Parathyroid adenoma (tissue), 2 donors: Measurements from ENCODE around the gene TRIM41.
A peak's percentile ranks its signal among the peaks of the same experiment; 100 is the strongest.
"Not testable (repeated sequence)": the region's sequence is repeated elsewhere in the genome, so short reads cannot be mapped to it uniquely, and the experiment has no call there.

ENCODE experiments used
- H2AFZ ChIP-seq: fragments of 300-600 bp; sonication (generic); one replicate; pipeline ENCODE4 v1.7.0; 2017; ENCODE audit warnings: antibody characterized with exemption, mild to moderate bottlenecking
- H3K27ac ChIP-seq: fragments of 300-600 bp; sonication (generic); one replicate; pipeline ENCODE4 v1.7.0; 2017
- H3K27me3 ChIP-seq: fragments of 300-600 bp; sonication (generic); one replicate; pipeline ENCODE4 v1.7.0; 2017; ENCODE audit warnings: low read length; ENCODE audit not compliant: control insufficient read depth, insufficient read depth
- H3K36me3 ChIP-seq: fragments of 300-600 bp; sonication (generic); one replicate; pipeline ENCODE4 v1.7.0; 2017; ENCODE audit warnings: low read length; ENCODE audit not compliant: control insufficient read depth, insufficient read depth
- H3K4me1 ChIP-seq: fragments of 300-600 bp; sonication (generic); one replicate; pipeline ENCODE4 v1.7.0; 2017; ENCODE audit warnings: control low read depth
- H3K4me2 ChIP-seq: fragments of 300-600 bp; sonication (generic); one replicate; pipeline ENCODE4 v1.7.0; 2017; ENCODE audit warnings: low read length
- H3K4me3 ChIP-seq: fragments of 300-600 bp; sonication (generic); one replicate; pipeline ENCODE4 v1.7.0; 2017; ENCODE audit warnings: low read depth, low read length
- H3K79me2 ChIP-seq: fragments of 300-600 bp; sonication (generic); one replicate; pipeline ENCODE4 v1.7.0; 2017; ENCODE audit warnings: control low read depth
- H3K9ac ChIP-seq: fragments of 300-600 bp; sonication (generic); one replicate; pipeline ENCODE4 v1.7.0; 2017; ENCODE audit warnings: mild to moderate bottlenecking
- H3K9me3 ChIP-seq: fragments of 300-600 bp; sonication (generic); one replicate; pipeline ENCODE4 v1.7.0; 2017; ENCODE audit warnings: low read length; ENCODE audit not compliant: control insufficient read depth
- TF ChIP-seq, protein P1 (sequence below): fragments of 300-600 bp; sonication (generic); IDR thresholded peaks from one replicate; pipeline ENCODE4 v1.7.0; 2017; ENCODE audit warnings: antibody characterized with exemption, mild to moderate bottlenecking
- donor health status: primary hyperparathyroidism.

Gene TRIM41

DNA sequence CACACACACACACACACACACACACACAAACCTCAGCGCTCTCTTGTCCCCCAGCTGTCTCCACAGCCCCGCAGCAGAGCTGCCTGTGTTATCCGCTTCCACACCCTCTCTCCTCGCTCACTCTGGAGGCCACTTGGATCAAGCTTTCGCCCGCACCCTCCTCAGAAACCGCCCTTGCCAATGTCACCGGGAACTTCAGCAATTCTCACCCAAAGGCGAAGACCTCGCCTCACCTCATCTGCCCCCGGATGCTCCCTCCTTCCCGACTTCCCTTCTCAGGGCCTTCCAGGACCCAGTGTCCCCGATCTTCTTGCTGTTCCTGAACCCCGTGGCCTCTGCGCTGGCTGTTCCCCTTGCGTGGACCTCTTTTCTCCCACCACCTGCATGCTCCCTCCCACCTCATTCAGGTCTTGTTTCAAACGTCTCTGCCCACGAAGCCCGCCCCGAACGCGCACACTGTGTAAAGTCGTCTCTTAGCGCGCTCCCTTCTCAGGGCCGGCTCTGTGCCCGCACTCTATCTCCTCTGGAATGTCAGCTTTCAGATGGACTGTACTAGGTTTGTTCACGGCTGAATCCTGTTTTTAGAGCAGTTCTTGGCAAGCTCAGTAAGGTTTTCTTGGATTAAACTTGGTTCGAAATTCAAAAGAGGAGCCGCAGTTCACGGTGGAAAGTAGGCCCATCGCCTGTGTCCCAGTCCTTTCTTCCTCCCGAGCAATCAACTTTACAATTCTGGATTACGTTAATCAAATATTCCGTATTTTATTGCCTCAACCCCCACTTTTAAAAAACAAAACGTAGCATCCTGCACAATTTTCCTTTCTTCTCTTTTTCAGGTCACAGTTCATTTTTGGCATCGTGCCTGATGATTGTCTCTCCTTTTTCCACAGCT, 17.1 kb upstream of the TRIM41 start:
- Histone ChIP-seq H3K4me1 (peaks cover 9% of the 10 kb centered on the region), H3K9ac (no peak overlapping the region)

DNA sequence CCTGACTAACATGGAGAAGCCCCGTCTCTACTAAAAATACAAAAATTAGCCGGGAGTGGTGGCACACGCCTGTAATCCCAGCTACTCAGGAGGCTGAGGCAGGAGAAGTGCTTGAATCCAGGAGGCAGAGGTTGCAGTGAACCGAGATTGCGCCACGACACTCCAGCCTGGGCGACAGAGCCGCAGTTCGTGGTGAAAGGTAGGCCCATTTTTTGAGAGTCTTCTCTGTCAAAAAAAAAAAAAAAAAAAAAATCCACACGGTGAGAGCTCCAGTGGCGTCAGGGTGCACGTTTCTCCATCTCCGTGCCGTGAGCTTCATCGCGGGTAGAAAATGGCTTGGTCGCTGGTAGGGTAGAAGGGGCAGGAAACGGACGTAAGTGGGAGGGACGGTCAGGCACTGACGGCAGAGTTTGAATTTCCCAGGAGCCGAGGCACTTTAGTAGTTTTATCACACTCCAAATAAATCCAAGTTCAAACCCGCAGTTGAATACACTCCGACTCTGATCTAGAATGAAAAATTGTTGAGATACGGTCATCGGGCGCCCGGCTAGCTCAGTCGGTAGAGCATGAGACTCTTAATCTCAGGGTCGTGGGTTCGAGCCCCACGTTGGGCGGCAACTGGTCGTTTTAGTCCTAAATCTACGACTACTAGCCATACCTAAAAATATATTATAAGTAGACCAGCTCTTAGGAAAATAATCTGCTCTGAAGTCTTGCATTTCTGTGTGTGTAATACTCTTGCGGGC, 15.7 kb upstream of the TRIM41 start:
- peak overlapping the region; percentile 18 for H3K4me2 ChIP-seq
- H2AFZ ChIP-seq, result peak overlapping the region; percentile 36
- H3K27ac ChIP-seq, result peak overlapping the region; percentile 79
- no peaks in the 10 kb centered on the region for H3K79me2 ChIP-seq
- H3K27me3 ChIP-seq, result no peaks in the 10 kb centered on the region
- H3K4me1 ChIP-seq, result peaks cover 9% of the 10 kb centered on the region
- H3K9ac ChIP-seq, result no peak overlapping the region
- peak overlapping the region; percentile 43 for H3K4me3 ChIP-seq
- TF ChIP-seq, protein P1, sequence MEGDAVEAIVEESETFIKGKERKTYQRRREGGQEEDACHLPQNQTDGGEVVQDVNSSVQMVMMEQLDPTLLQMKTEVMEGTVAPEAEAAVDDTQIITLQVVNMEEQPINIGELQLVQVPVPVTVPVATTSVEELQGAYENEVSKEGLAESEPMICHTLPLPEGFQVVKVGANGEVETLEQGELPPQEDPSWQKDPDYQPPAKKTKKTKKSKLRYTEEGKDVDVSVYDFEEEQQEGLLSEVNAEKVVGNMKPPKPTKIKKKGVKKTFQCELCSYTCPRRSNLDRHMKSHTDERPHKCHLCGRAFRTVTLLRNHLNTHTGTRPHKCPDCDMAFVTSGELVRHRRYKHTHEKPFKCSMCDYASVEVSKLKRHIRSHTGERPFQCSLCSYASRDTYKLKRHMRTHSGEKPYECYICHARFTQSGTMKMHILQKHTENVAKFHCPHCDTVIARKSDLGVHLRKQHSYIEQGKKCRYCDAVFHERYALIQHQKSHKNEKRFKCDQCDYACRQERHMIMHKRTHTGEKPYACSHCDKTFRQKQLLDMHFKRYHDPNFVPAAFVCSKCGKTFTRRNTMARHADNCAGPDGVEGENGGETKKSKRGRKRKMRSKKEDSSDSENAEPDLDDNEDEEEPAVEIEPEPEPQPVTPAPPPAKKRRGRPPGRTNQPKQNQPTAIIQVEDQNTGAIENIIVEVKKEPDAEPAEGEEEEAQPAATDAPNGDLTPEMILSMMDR, result no peak
- H3K9me3 ChIP-seq, result no peaks in the 10 kb centered on the region
- no peaks in the 10 kb centered on the region for H3K36me3 ChIP-seq

More for the DNA sequence above, 17.1 kb upstream of the TRIM41 start:
- Histone ChIP-seq H3K9me3 (no peaks in the 10 kb centered on the region), H3K4me2 (peak overlapping the region; percentile 73), H3K79me2 (no peaks in the 10 kb centered on the region), H3K4me3 (peak overlapping the region; percentile 52), H3K27ac (peak overlapping the region; percentile 79), H2AFZ (peak overlapping the region; percentile 90), H3K27me3 (no peaks in the 10 kb centered on the region), H3K36me3 (no peaks in the 10 kb centered on the region)
- TF ChIP-seq, protein P1, result no peak

DNA sequence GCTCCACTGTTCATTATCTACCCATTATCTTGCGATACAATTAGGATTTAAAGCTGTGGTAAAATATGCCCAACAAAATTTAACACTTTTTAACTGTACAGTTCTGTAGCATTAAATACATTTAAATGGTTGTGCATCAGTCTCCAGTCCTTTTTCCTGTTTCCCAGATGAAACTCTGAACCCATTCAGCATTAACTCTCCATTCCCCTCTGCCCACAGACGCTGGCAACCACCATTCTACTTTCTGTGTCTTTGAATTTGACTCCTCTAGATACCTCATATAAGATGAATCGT, 15.2 kb upstream of the TRIM41 start:
- Histone ChIP-seq H3K4me1 (peaks cover 9% of the 10 kb centered on the region), H3K9ac (no peak overlapping the region), H3K9me3 (no peaks in the 10 kb centered on the region), H3K4me2 (no peak overlapping the region), H3K36me3 (no peaks in the 10 kb centered on the region), H2AFZ (no peak overlapping the region), H3K27me3 (no peaks in the 10 kb centered on the region), H3K4me3 (no peak overlapping the region), H3K27ac (no peak overlapping the region), H3K79me2 (no peaks in the 10 kb centered on the region)
- TF ChIP-seq, protein P1, result no peak

DNA sequence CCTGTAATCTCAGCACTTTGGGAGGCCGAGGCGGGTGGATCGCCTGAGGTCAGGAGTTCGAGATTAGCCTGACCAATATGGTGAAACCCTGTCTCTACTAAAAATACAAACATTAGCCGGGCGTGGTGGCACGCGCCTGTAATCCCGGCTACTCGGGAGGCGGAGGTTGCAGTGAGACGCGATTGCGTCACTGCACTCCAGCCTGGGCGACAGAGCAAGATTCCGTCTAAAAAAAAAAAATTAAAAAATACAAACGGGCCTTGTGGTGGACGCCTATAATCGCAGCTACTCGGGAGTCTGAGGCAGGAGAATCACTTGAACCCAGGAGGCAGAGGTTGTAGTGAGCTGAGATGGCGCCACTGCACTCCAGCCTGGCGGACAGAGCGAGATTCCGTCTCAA, 14.1 kb upstream of the TRIM41 start:
- H3K4me1 ChIP-seq, H3K9ac ChIP-seq, H3K9me3 ChIP-seq, H3K4me2 ChIP-seq, H3K36me3 ChIP-seq, H2AFZ ChIP-seq, H3K27ac ChIP-seq, H3K4me3 ChIP-seq, H3K27me3 ChIP-seq, H3K79me2 ChIP-seq: not testable (repeated sequence)

DNA sequence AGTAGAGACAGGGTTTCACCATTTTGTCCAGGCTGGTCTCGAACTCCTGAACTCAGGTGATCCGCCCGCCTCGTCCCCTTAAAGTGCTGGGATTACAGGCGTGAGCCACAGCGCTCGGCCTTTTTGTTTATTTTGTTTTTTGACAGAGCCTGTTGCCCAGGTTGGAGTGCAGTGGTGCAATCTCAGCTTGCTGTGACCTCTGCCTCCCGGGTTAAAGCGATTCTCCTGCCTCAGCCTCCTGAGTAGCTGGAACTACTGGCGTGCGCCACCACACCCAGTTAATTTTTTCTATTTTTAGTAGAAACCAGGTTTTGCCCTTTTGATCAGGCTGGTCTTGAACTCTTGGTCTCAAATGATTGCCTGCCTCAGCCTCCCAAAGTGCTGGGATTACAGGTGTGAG, 12.9 kb upstream of the TRIM41 start:
- H3K36me3 ChIP-seq, result not testable (repeated sequence)

DNA sequence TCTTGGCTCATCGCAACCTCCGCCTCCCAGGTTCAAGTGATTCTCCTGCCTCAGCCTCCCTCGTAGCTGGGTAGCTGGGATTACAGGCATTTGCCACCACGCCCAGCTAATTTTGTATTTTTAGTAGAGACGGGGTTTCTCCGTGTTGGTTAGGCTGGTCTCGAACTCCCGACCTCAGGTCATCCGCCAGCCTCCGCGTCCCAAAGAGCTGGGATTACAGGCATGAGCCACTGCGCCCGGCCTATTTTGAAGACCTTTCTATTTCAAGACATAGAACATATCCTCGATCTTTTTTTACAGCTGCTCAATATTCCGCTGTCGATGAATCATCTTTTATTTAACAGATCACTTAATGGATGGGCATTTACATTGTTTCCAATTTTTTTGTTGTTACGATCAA, 12.4 kb upstream of the TRIM41 start:
- H3K4me2 ChIP-seq, H3K4me1 ChIP-seq, H3K36me3 ChIP-seq, H3K9me3 ChIP-seq, H3K27me3 ChIP-seq, H3K9ac ChIP-seq, H3K79me2 ChIP-seq, H3K27ac ChIP-seq, H3K4me3 ChIP-seq, H2AFZ ChIP-seq: not testable (repeated sequence)

More for the DNA sequence above, 12.9 kb upstream of the TRIM41 start:
- not testable (repeated sequence) for H3K27me3 ChIP-seq, H3K4me2 ChIP-seq, H2AFZ ChIP-seq, H3K4me3 ChIP-seq, H3K9ac ChIP-seq, H3K9me3 ChIP-seq, H3K27ac ChIP-seq, H3K79me2 ChIP-seq, H3K4me1 ChIP-seq
